GM19438 (cell line): ENCODE results near the gene UFD1.

Experiments used
- ATAC-seq: cut with Tn5 transposase; IDR thresholded peaks from one replicate; pipeline ENCODE4 v1.9.1; 2021; ENCODE audit warnings: low read depth; ENCODE audit not compliant: unreplicated experiment

UFD1 gene

GRCh38 chr22:19478901-19479354 is at the start of gene UFD1:
UFD1 (minus strand) TSS chr22:19479193; CDS start chr22:19479085, 108 bp downstream.
- peak; percentile 46 for ATAC-seq

DNA sequence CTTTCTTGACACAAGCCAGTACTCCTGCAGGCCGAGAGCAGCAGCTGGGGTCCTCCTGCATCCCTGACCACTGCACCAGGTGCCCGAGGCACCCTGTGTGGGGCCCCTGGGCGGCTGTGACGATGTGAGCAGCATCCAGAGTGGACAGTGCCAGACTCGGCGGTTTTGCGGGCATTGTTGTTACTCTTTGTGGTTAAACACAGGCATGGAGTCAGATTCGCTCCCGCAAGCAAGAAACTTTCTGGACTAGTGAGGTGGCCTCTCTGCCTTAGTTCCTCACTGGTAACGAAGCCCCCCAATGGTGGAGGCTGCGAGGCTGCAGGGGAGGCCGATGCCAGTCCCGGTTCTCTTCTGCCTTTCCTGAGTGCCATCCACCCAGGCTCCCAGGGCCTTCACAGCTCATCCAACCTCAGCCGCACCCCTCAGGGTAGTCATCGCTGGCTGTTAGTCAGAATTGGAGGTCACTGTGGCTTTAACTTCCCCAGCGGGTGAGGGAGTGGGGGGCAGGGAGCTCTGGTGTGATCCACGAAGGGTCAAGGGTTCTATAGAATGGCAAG is 48.9 kb upstream of the UFD1 start:
- ATAC-seq = no peak

DNA sequence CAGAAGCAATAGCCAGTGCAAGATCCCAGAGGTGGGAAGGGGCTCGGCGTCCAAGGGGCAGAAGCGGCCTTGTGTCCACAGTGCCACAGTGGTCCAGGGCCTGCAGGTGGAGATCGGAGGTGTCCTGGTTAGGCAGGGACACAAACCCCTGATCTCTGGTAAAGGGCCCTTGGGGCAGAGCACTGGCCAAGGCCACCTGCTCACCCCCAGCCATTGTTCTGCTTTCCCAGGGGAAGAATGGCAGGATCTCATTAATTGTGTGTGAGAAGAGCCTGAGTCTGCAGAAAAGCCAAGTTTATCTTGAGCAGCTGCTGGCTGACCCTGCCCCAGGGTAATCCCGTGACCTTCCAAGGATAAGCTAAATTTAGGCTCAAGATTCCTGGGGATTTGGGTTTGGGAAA is 48.3 kb upstream of the UFD1 start:
- no peak for ATAC-seq

GRCh38 chr22:19526702-19527111 is 47.7 kb upstream of the UFD1 start:
- no peak for ATAC-seq

DNA sequence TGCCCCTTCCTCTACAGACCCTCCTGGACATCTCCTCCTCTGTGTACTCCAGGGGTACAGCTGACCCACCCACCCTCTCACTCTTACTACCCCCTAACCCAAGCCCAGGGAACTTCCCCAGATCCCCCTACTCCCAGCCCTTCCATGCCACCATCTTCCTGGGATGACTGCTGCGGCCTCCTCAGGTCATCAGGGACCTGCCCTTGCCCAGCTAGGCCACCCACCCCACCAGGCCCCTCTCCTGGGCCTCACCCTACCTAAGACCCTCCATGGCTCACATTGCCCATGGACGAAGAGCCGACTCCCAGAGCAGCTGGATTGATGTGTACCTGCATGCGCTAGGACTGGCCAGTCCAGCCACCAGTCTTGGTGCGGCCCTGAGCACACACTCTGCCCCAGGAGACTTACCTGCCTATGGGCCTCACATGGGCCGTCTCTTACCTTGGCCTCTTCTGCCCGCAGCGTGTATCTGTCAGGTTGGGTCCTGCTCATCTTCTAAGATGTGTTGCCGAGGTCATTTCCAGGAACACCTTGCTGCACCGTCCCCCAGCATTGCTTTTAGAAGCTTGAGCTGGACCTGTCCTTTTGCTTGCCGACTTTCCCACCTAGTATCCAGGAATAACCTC is 47.2 kb upstream of the UFD1 start:
- ATAC-seq = no peak

DNA sequence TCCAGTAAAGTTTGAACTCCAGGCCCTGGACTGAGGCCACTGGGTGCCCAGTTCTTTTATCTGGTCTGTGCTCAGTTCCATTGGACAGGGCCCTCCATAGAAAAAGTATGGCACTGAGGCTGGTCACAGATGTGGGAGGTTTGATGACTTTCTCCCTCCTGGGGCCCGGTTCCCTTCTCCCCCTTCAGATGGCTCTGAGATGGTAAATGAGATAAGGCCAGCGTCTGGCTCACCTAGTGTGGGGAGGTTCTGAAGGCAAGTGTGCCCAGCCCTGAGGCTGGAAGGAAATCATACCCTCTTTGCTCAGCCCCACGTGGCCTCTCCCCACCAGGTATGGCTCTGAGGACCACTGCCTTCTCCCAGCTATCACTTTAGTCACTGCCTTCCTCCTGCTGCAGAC is 46.7 kb upstream of the UFD1 start:
- ATAC-seq = no peak

DNA sequence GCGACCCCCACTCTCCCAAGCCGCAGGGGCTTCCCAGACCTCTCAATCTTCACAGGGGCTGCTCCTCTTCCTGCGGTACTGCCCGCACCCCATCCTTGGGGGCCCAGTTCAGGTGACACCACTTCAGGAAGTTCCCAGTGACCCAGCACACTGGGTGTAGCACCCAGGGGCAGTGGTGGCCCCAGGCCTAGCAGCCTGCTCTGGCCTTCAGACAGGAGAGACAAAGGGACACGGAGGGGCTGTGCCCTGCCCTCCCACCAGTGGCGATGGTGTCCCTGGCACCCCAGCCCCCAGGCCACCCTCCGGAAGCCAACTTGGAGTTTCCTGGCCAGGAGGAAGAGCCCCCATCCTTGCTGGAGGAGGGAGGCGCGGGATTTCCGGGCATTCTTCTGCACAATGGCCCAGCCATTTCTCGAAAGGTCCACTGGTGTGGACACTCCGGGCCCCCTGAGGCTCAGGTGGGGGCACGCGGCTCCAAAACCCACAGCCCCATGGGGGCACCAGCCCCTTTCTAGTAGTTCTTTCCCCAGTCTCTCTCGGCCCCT is 46.2 kb upstream of the UFD1 start:
- no peak for ATAC-seq

GRCh38 chr22:19524170-19525115 is 45.5 kb upstream of the UFD1 start, which contains the start of gene CLDN5:
CLDN5 (minus strand) TSS chr22:19524410; CDS start chr22:19524255, 155 bp downstream.
- ATAC-seq = no peak

- no peak for ATAC-seq
Measured at GRCh38 chr22:19523240-19524169, 44.5 kb upstream of the UFD1 start.

- no peak for ATAC-seq
Measured at GRCh38 chr22:19522881-19523239, 43.9 kb upstream of the UFD1 start.

- ATAC-seq = no peak
Measured at GRCh38 chr22:19522190-19522880, 43.3 kb upstream of the UFD1 start.

DNA sequence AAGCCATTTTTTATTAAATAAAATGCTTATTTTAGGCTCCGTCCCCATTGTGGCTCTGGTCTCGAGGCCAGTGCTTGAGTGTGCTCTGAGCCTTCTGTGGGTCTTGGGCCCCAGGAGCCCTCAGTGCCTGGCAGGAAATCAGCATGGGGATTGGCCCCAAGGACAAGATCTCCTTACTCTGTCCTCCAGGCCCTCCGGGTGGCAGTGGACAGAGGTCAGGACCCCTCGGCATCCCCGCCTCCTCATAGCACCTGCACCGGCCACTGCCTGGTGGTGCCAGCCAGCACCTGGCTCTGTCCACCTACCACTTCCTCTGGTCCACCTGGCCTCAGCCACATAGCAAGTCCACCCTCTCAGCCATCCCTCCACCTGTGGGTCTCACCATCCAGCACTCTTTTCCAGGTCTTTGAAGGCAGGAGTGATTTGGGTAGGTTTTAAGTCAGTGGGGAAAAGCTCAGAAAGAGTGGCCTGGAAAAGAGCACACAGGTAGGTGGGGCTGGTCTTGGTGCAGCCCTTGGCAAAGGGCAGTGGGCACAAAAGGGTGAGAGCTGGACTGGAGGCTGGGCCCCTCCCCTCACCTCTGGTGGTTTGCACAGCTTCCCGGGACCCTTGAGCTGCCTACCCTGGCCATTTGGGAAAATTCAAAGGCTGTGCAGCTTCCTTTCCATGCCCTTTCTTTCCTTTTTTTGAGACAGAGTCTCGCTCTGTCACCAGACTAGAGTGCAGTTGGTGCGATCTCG is 41.7 kb upstream of the UFD1 start:
- no peak for ATAC-seq

DNA sequence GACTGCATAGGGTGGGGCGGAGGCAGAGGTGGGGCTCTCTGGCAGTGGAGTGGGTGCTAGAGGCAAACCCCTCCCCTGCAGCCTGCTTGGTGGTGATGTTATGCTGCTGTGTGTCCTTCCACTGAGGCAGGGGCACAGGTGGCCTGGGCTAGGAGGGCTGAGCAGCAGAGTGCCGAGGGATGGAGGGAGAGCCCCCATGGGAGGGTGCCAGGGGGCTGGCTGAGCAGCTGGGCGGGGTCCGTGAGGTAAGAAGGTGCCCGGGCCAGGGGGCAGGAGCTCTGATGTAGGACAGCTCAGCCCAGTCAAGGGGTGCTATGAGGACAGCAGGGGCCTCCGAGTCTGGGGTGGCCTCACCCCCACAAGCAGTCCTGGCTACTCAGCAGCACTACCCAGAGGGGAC is 41.0 kb upstream of the UFD1 start:
- ATAC-seq = no peak

GRCh38 chr22:19519041-19519926 is 40.3 kb upstream of the UFD1 start:
- ATAC-seq = no peak

DNA sequence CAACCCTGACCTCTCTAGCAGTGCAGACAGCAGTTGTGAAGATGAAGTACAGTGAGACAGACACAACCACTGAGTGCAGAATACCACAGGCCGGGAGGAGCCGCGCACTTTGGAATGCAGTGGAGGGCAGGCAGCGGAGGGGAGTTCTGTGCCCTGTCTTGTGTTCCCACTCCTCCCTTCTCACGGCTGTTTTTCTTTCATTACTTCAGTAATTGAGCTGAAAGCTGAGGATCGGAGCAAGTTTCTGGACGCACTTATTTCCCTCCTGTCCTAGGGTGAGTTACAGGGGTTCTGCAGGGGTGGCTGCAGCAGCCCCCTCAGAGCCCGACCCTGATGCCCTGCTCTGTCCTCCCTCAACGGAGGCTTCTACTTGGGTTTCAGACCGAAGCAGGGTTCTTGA is 39.6 kb upstream of the UFD1 start:
- ATAC-seq = no peak

DNA sequence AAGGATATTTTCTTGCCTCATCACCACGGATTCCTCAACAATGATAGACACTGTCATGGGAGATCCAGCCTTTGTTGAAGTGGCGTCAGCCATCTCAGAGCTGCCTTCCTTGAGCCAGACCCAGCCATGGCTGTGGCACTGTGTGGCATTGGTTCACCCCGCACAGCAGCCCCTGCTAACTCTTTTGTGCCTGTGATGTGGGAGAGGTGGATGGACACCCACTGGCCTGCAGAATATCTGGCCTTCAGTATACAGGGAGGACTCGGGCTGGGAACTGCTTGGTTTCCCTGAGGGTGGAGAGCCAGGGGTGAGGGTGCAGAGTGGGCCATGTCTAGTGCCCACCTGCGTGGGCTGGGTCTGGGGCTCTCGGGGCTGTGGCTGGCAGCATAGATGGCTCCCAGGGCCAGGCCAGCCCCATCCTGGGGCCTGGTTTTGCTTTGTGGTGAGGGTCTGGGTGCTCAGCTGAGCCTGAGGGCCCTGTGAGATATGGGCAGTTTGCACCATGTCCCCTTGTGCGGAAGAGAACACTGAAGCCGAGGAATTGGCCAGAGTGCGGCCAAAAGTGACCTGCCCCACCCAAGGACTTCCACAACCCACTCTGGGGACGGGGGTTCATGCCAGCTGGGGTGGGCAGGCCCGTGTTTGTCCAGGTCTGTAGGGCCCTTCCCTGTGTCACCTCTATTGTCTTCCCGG is 39.1 kb upstream of the UFD1 start:
- ATAC-seq = no peak

DNA sequence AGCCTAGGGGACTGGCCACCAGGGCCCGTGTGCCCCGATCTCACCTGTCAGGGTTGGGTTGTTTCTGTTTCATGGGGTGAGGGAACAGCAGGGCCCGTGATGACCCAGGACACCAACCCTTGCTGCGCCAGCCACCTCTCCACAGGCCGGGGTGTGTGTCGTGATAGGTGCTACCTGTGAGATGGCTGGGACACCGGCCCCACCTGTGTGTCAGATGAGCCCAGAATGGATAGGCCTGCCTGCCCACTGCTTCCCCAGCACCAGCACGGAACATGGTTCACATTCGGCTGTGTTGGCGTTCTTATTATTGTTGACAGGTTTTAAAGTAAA is 38.1 kb upstream of the UFD1 start:
- ATAC-seq = no peak
